GM12892 (cell line): ENCODE results near the gene MXRA8.
A peak's percentile ranks its signal among the peaks of the same experiment; 100 is the strongest.

ENCODE experiments used
- POLR2A ChIP-seq: IDR thresholded peaks from 2 replicates; pipeline ENCODE4 v1.6.1; 2011; ENCODE audit warnings: low read depth, low read length, control low read depth
- POLR2AphosphoS5 ChIP-seq: IDR thresholded peaks from 2 replicates; pipeline ENCODE4 v1.6.1; 2011; ENCODE audit warnings: low read depth, low read length, control low read depth
- TAF1 ChIP-seq: IDR thresholded peaks from 2 replicates; pipeline ENCODE4 v1.6.1; 2011; ENCODE audit warnings: low read depth, mild to moderate bottlenecking, control low read depth, low read length, borderline replicate concordance

DNA sequence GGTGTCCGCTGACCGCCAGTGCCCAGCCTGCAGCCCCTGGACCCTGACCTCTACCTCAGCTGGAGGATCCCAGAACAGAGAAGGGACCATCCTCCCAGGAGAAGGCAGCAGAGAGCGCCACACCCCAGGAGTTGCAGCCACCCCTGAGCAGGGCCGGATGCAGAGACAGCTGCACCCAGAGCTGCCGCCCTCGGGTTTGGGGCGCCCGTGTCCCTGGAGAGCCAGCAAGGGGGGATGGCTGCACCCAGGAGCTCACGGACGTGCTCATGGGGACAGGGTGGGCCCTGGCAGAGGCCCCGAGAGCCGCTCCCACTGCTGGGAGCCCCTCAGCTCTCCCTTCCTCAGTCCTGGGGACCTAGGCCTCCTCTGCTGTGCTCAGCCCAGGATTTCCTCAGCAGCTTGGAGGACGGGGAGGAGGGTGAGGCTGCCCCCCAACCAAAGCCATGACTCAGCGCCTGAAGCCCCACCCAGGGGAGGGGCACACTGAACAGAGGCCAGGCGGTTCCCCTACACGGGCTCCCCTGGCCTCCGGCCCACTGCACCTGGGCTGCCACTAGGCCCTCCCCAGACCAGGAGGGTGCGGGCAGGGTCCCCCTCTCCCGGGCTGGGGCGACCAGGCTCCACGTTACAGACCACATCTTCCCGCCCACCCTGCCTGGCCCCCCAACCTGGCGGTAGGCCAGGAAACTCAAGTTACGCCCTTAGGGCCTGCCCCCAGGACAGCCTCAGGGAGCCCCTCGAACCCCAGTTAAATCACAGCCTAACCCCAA, 52.9 kb downstream of the MXRA8 start:
- TF ChIP-seq POLR2AphosphoS5 (no peak), TAF1 (no peak), POLR2A (peak; percentile 43; the same call in 1 of the 2 replicates)
